ENCODE results near the gene DLK2.
"Not testable (repeated sequence)": the region's sequence is repeated elsewhere in the genome, so short reads cannot be mapped to it uniquely, and the experiment has no call there.

Gene DLK2

GRCh38 chr6:43451939-43452338 is 3.4 kb downstream of the DLK2 start:
- DNase-seq: no peak

GRCh38 chr6:43451348-43451747 is 4.0 kb downstream of the DLK2 start:
- DNase-seq: no peak

GRCh38 chr6:43450699-43451131 is 4.6 kb downstream of the DLK2 start:
- DNase-seq: no peak

- no peak for DNase-seq
Measured at GRCh38 chr6:43448916-43449315, 6.4 kb downstream of the DLK2 start.

GRCh38 chr6:43447604-43448003 is 7.7 kb downstream of the DLK2 start:
- no peak for DNase-seq

- no peak for DNase-seq
Measured at GRCh38 chr6:43445576-43445975, 9.8 kb downstream of the DLK2 start.

GRCh38 chr6:43444582-43444981 is 10.8 kb downstream of the DLK2 start:
- no peak for DNase-seq

- no peak for DNase-seq
Measured at GRCh38 chr6:43444036-43444435, 11.3 kb downstream of the DLK2 start.

GRCh38 chr6:43442935-43443334 is 12.4 kb downstream of the DLK2 start:
- DNase-seq: no peak

- DNase-seq: no peak
Measured at GRCh38 chr6:43437700-43438099, 17.6 kb downstream of the DLK2 start.

- no peak for DNase-seq
Measured at GRCh38 chr6:43436577-43437282, 18.6 kb downstream of the DLK2 start.

- DNase-seq: no peak
Measured at GRCh38 chr6:43435682-43436437, 19.5 kb downstream of the DLK2 start.

- DNase-seq: no peak
Measured at GRCh38 chr6:43434943-43435342, 20.4 kb downstream of the DLK2 start.

- DNase-seq: no peak
Measured at GRCh38 chr6:43434001-43434840, 21.1 kb downstream of the DLK2 start.

- DNase-seq: no peak
Measured at GRCh38 chr6:43433148-43433547, 22.2 kb downstream of the DLK2 start.

- no peak for DNase-seq
Measured at GRCh38 chr6:43432009-43432945, 23.1 kb downstream of the DLK2 start.

GRCh38 chr6:43428874-43429273 is 26.5 kb downstream of the DLK2 start:
- no peak for DNase-seq

GRCh38 chr6:43428112-43428570 is 27.2 kb downstream of the DLK2 start:
- DNase-seq: no peak

- peak; percentile 96 for DNase-seq
Measured at GRCh38 chr6:43427406-43428111, 27.8 kb downstream of the DLK2 start, which contains the start of gene ABCC10. Gene ABCC10 (plus strand): TSS chr6:43427541. CDS start chr6:43427979, 438 bp downstream.

GRCh38 chr6:43426928-43427405 is 28.4 kb downstream of the DLK2 start:
- no peak for DNase-seq

- not testable (repeated sequence) for DNase-seq
Measured at GRCh38 chr6:43425083-43425482, 30.3 kb downstream of the DLK2 start.
